GM12878 (cell line): ENCODE results near the gene APOH. TPM values are rescaled to one million over a fixed set of nuclear protein-coding genes. Genes with fewer than 3 reads are reported as not detected.

Experiments
- ATAC-seq: fragments of 200-7000 bp; cut with Tn5 transposase; 3 replicates; pipeline ENCODE4 v1.9.1; 2020; ENCODE audit warnings: mild to moderate bottlenecking, moderate library complexity
- BruUV-seq: library from RNA; stranded (reverse); fragments of 400-500 nt; replicated peaks from 2 replicates; lab custom pipeline; 2021; lab: Mats Ljungman, UMichigan
- CTCF ChIA-PET: fragments of 300-600 bp; sonication (Branson Sonifier 250); formaldehyde crosslinking; extraction: SDS; loops from one replicate; lab custom pipeline; 2021; ENCODE audit warnings: inconsistent platforms; lab: Yijun Ruan, JAX
- POLR2A ChIA-PET: fragments of 350-600 bp; formaldehyde crosslinking; extraction: SDS; loops from one replicate; lab custom pipeline; 2021; ENCODE audit warnings: inconsistent platforms; lab: Charles Lee
- RAD21 ChIA-PET: fragments of 300-600 bp; sonication (Branson Sonifier 250); formaldehyde crosslinking; loops from one replicate; lab custom pipeline; 2023; ENCODE audit warnings: antibody characterized with exemption; ENCODE audit not compliant: unreplicated experiment; lab: Charles Lee
- SMC1A ChIA-PET: fragments of 300-600 bp; sonication (Branson Sonifier 250); formaldehyde crosslinking; loops from one replicate; lab custom pipeline; 2023; ENCODE audit not compliant: unreplicated experiment, uncharacterized antibody; lab: Charles Lee
- DNase-seq: peaks from one replicate; pipeline ENCODE4 v3.0.0-alpha.2; 2011; ENCODE audit warnings: low read depth, low spot score
- FAIRE-seq: peaks from 3 replicates; lab custom pipeline; 2011; peaks lifted over from hg19 to GRCh38; lab: Jason Lieb, UNC
- H2AFZ ChIP-seq: 2 replicates; pipeline ENCODE4 v1.6.0; 2011; ENCODE audit warnings: low read depth, low read length, control low read depth; ENCODE audit not compliant: control insufficient read depth
- H3K27ac ChIP-seq: 2 replicates; pipeline ENCODE4 v1.5.1; 2011; ENCODE audit warnings: control low read depth; ENCODE audit not compliant: control insufficient read depth, insufficient read depth
- H3K27me3 ChIP-seq, 2 experiments: replicated peaks in 1 of 2; 2 replicates each; pipeline versions ENCODE4 v1.6.0 to v1.6.1; 2011; ENCODE audit warnings: low read length in 1 of 2; ENCODE audit not compliant: control insufficient read depth in 2 of 2, insufficient read depth in 2 of 2
- H3K36me3 ChIP-seq, 2 experiments: 2 replicates each; pipeline ENCODE4 v1.5.1; 2011; ENCODE audit warnings: low read length in 1 of 2; ENCODE audit not compliant: control insufficient read depth in 2 of 2, insufficient read depth in 2 of 2
- H3K4me1 ChIP-seq: 2 replicates; pipeline ENCODE4 v1.6.1; 2011; ENCODE audit warnings: mild to moderate bottlenecking, low read length, moderate library complexity, mixed read lengths; ENCODE audit not compliant: control insufficient read depth, insufficient read depth
- H3K4me2 ChIP-seq: 2 replicates; pipeline ENCODE4 v1.6.0; 2011; ENCODE audit warnings: control low read depth; ENCODE audit not compliant: control insufficient read depth, insufficient read depth
- H3K4me3 ChIP-seq: fragments of 200-600 bp; sonication (generic); 2 replicates; pipeline ENCODE4 v1.5.1; 2016
- H3K79me2 ChIP-seq: 2 replicates; pipeline ENCODE4 v1.6.0; 2011; ENCODE audit warnings: low read length; ENCODE audit not compliant: control insufficient read depth, insufficient read depth
- H3K9ac ChIP-seq: 2 replicates; pipeline ENCODE4 v1.8.0; 2011; ENCODE audit warnings: low read length, control low read depth, mixed read lengths; ENCODE audit not compliant: control insufficient read depth, insufficient read depth
- H3K9me3 ChIP-seq: replicated peaks from 3 replicates; pipeline ENCODE4 v1.5.1; 2011; ENCODE audit warnings: mild to moderate bottlenecking, low read length; ENCODE audit not compliant: control insufficient read depth, insufficient read depth
- H4K20me1 ChIP-seq: 2 replicates; pipeline ENCODE4 v1.6.0; 2011; ENCODE audit not compliant: control insufficient read depth, insufficient read depth
- BCLAF1 ChIP-seq: fragments of 450-650 bp; IDR thresholded peaks from 2 replicates; pipeline ENCODE4 v1.6.1; 2017; ENCODE audit warnings: antibody characterized with exemption, mild to moderate bottlenecking, moderate library complexity
- CEBPB ChIP-seq, 2 experiments: fragments of 150-350 bp in 1 of 2; IDR thresholded peaks; 2 replicates each; pipeline ENCODE4 v1.6.1; 2012 to 2014; ENCODE audit warnings: low read depth in 2 of 2, low read length in 2 of 2, borderline replicate concordance in 1 of 2, inconsistent platforms in 1 of 2
- IKZF2 ChIP-seq, 2 experiments: fragments of 450-650 bp; IDR thresholded peaks; 2 replicates each; pipeline ENCODE4 v1.6.1; 2017; ENCODE audit warnings: mild to moderate bottlenecking in 2 of 2, moderate library complexity in 2 of 2
- MEF2B ChIP-seq: fragments of 450-650 bp; IDR thresholded peaks from 2 replicates; pipeline ENCODE4 v1.6.1; 2018; ENCODE audit warnings: mild to moderate bottlenecking, moderate library complexity; ENCODE audit not compliant: partially characterized antibody, poor library complexity, severe bottlenecking
- NKRF ChIP-seq: fragments of 450-650 bp; conservative IDR thresholded peaks from 2 replicates; pipeline ENCODE4 v1.6.1; 2017; ENCODE audit warnings: mild to moderate bottlenecking, moderate library complexity
- PAX8 ChIP-seq: fragments of 450-650 bp; IDR thresholded peaks from 2 replicates; pipeline ENCODE4 v1.6.1; 2017; ENCODE audit warnings: mild to moderate bottlenecking, moderate library complexity
- PML ChIP-seq: IDR thresholded peaks from 2 replicates; pipeline ENCODE4 v1.6.1; 2012; ENCODE audit warnings: low read length, inconsistent platforms
- RAD21 ChIP-seq: IDR thresholded peaks from 2 replicates; pipeline ENCODE4 v1.6.1; 2011; ENCODE audit warnings: mild to moderate bottlenecking, low read depth, low read length, moderate library complexity; ENCODE audit not compliant: insufficient read depth
- RCOR1 ChIP-seq: conservative IDR thresholded peaks from 2 replicates; pipeline ENCODE4 v1.6.1; 2012; ENCODE audit warnings: low read depth, low read length, improper control_type of control experiment
- SPI1 ChIP-seq: IDR thresholded peaks from 2 replicates; pipeline ENCODE4 v1.6.1; 2011; ENCODE audit warnings: low read depth, mild to moderate bottlenecking, low read length, moderate library complexity, borderline replicate concordance; ENCODE audit not compliant: insufficient read depth
- TAF1 ChIP-seq: IDR thresholded peaks from 2 replicates; pipeline ENCODE4 v1.6.1; 2011; ENCODE audit warnings: mild to moderate bottlenecking, low read depth, low read length, borderline replicate concordance
- ZNF24 ChIP-seq: fragments of 450-650 bp; IDR thresholded peaks from 2 replicates; pipeline ENCODE4 v1.6.1; 2017; ENCODE audit warnings: antibody characterized with exemption, mild to moderate bottlenecking
- WGBS: methylation state at CpG from one replicate; pipeline ENCODE4 v1.1.6; 2016; ENCODE audit warnings: low lambda C conversion rate; ENCODE audit not compliant: insufficient replicate concordance, insufficient coverage; ENCODE audit errors: missing lambda C conversion rate; 5-methylcytosine and 5-hydroxymethylcytosine counted together
- in situ Hi-C: fragments of 300-500 bp; cut with MboI; formaldehyde crosslinking; loops from 9 replicates; pipeline ENCODE4 v1.14.3; 2018; ENCODE audit warnings: mixed read lengths
- intact Hi-C: fragments of 100-400 bp; cut with micrococcal nuclease; formaldehyde crosslinking; loops from one replicate; pipeline ENCODE4 v1.14.2; 2022; ENCODE audit not compliant: unreplicated experiment
- polyA plus RNA-seq, 11 experiments: library from polyadenylated mRNA; depleted of rRNA in 4 of 11; unstranded in 6 of 11; stranded (reverse) in 5 of 11; fragments of >200 nt; fragmentation: Nextera tagmentation in 4 of 11; fragmentation: Illumina TruSeq in 1 of 11; extraction: Ambion mirVana in 4 of 11; extraction: Trizol in 1 of 11; gene quantifications; 1 replicate in 1 of 11; 2 replicates in 10 of 11; pipeline versions ENCODE4 v1.2.1 to v1.2.3, GENCODE V29; 2011 to 2016; ENCODE audit warnings: inconsistent platforms in 2 of 11, missing spikeins in 2 of 11, low read depth in 1 of 11
- total RNA-seq, 4 experiments: library from RNA; depleted of rRNA in 3 of 4; stranded (reverse); fragments of >200 nt in 3 of 4; fragmentation: Illumina TruSeq in 1 of 4; extraction: Trizol in 1 of 4; gene quantifications; 2 replicates each; pipeline versions ENCODE4 v1.2.1 to v1.2.3, GENCODE V29; 2013 to 2021
- TF ChIP-seq, protein P1 (sequence below): IDR thresholded peaks from 2 replicates; pipeline ENCODE4 v1.6.1; 2012; ENCODE audit warnings: low read depth, low read length, improper control_type of control experiment
- TF ChIP-seq, protein P2 (sequence below): fragments of 450-650 bp; IDR thresholded peaks from 2 replicates; pipeline ENCODE4 v1.6.1; 2017; ENCODE audit warnings: mild to moderate bottlenecking, moderate library complexity

Gene APOH
- total and polyA plus RNA-seq, 10 of the 15 experiments (the other 5 are each of a cell fraction or from before 2014, with no cell fraction given): 1.8 TPM; not detected in 9

DNA sequence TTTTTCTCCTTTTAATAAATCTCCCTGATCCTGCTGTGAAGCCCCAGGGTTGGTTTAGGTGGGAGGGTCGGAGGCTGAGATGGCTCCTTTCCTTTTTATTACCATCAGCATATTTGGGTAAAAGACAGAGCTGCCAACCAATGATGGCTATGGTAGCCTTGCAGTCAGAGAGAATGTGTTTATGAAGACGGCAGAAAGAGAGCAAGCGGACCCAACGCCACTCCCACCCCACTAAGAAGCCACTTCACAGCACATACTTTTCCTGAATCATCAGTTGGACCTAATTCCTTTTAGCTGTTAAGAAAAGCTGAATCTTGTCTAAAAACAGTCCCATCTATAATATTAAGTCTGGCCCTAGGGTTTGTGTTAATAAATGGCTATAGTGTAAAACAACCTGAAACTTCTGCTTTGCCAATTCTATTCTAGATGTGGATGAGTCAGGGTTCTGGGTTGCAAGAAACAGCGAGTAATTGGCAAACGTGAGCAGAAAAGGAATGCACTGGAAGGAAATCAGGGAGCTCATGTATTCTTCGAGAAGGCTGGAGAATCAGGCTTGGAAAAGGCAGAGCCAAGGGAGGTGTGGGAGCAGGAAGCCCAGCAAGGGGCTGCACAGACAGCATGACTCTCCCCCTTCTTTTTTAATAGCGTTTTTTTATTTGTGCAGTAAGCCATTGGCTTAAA is 39.2 kb upstream of the APOH start:
- H2AFZ ChIP-seq: no peak overlapping the region
- ChIA-PET POLR2A (no interaction called here), SMC1A (no interaction called here), CTCF (no interaction called here), RAD21 (no interaction called here)
- in situ Hi-C loops: no loop called here
- H3K27ac ChIP-seq: no peak overlapping the region
- H3K9ac ChIP-seq: no peak overlapping the region
- no peak for ATAC-seq
- H3K27me3 ChIP-seq: no peaks in the 10 kb centered on the region; a peak in 1 of 4 replicates
- H3K4me3 ChIP-seq: no peak overlapping the region
- 41% methylated on average over 8 of the region's 8 CpGs for WGBS
- H3K4me2 ChIP-seq: no peak overlapping the region
- no peaks in the 10 kb centered on the region for H3K36me3 ChIP-seq
- H3K79me2 ChIP-seq: no peaks in the 10 kb centered on the region
- H3K4me1 ChIP-seq: no peaks in the 10 kb centered on the region
- no peak for DNase-seq
- H3K9me3 ChIP-seq: no peaks in the 10 kb centered on the region
- BruUV-seq: no TSS peak
- no peak for FAIRE-seq
- H4K20me1 ChIP-seq: no peaks in the 10 kb centered on the region
- intact Hi-C loops: no loop called here
- no peak for TF ChIP-seq CEBPB (IDR thresholded peaks at IDR 0.05; ENCODE audit: borderline replicate concordance in 1 of 2, low read depth in 2 of 2, low read length in 2 of 2)
- no peak for TF ChIP-seq ZNF24
- TF ChIP-seq RAD21: no peak
- TF ChIP-seq, protein P1, sequence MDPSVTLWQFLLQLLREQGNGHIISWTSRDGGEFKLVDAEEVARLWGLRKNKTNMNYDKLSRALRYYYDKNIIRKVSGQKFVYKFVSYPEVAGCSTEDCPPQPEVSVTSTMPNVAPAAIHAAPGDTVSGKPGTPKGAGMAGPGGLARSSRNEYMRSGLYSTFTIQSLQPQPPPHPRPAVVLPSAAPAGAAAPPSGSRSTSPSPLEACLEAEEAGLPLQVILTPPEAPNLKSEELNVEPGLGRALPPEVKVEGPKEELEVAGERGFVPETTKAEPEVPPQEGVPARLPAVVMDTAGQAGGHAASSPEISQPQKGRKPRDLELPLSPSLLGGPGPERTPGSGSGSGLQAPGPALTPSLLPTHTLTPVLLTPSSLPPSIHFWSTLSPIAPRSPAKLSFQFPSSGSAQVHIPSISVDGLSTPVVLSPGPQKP: no peak
- no peak for TF ChIP-seq SPI1
- TF ChIP-seq BCLAF1: no peak
- no peak for TF ChIP-seq PML
- no peak for TF ChIP-seq MEF2B
- TF ChIP-seq, protein P2, sequence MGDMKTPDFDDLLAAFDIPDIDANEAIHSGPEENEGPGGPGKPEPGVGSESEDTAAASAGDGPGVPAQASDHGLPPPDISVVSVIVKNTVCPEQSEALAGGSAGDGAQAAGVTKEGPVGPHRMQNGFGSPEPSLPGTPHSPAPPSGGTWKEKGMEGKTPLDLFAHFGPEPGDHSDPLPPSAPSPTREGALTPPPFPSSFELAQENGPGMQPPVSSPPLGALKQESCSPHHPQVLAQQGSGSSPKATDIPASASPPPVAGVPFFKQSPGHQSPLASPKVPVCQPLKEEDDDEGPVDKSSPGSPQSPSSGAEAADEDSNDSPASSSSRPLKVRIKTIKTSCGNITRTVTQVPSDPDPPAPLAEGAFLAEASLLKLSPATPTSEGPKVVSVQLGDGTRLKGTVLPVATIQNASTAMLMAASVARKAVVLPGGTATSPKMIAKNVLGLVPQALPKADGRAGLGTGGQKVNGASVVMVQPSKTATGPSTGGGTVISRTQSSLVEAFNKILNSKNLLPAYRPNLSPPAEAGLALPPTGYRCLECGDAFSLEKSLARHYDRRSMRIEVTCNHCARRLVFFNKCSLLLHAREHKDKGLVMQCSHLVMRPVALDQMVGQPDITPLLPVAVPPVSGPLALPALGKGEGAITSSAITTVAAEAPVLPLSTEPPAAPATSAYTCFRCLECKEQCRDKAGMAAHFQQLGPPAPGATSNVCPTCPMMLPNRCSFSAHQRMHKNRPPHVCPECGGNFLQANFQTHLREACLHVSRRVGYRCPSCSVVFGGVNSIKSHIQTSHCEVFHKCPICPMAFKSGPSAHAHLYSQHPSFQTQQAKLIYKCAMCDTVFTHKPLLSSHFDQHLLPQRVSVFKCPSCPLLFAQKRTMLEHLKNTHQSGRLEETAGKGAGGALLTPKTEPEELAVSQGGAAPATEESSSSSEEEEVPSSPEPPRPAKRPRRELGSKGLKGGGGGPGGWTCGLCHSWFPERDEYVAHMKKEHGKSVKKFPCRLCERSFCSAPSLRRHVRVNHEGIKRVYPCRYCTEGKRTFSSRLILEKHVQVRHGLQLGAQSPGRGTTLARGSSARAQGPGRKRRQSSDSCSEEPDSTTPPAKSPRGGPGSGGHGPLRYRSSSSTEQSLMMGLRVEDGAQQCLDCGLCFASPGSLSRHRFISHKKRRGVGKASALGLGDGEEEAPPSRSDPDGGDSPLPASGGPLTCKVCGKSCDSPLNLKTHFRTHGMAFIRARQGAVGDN: no peak
- TF ChIP-seq RCOR1: no peak
- no peak for TF ChIP-seq IKZF2 (IDR thresholded peaks at IDR 0.05)
- TF ChIP-seq TAF1: no peak
- no peak for TF ChIP-seq PAX8
- TF ChIP-seq NKRF: no peak
